ENCODE data around the gene MAPK8.

The MAPK8 gene

GRCh38 chr10:48423884-48424283, 117.4 kb downstream of the MAPK8 start:
- no peak for DNase-seq

GRCh38 chr10:48428896-48429295, 122.4 kb downstream of the MAPK8 start:
- DNase-seq = no peak

DNA sequence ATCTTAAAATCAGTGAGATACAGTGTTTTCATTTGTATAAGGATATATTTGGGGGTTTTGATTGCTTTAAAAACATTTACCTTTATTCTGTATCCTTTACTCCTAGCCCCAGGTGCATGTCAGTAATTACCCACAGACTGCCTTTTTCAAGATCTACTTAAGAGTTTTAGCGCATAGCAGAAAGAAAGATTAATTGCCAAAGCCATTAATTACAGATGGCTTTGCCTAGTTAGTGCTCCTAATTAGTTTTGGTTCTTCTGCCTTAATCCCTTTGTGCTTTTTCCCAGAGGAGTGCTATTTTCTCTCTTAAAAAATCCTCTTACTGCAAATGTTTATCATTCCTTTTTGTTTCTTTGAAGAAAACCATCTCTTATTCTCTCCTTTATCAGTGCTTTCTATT, 122.8 kb downstream of the MAPK8 start:
- no peak for DNase-seq

DNA sequence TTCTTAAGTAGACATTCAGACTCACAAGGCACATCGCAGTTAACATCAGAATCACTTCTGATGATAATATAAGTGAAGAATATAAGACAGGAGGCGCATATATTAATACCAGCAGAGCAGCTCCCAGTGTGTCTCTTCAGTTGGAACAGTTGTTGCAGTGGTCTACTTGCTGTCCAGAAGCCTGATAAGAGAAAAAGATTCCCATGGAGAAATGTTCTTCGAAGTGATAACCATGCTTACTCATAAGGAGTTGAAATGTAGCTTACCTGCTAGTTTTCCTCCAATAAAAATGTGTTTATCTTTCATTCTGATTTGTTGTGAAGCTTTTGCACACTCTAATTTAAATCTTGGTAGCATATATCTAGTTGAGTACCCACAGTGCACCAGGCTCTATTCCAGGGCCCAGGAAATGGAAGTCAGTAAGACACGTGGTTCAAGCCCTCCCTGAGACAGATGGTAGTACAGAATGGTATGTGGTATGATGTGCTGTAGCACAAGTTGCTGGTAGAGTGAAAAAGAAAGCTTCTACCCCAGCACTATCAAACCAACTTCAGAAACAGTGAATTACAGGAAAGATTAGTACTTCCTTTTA, 124.0 kb downstream of the MAPK8 start:
- DNase-seq = no peak

DNA sequence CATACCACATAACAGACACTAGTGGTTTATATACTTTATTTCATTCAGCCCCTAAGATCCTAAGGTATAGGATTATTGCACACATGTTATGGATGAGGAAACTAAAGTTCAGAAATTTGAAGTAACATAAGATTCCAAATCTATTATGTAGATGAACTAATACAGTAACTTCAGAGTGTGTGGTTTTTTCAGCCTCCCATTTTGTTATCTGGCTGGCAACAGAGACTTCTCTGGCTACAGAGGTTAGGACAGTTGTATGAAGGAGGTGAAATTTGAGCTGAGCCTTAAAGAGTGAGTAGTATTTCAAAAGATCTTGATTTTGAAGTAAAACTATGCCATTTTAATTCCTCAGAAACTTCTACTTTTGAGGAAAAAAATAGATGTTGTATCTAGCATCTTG, 125.4 kb downstream of the MAPK8 start:
- no peak for DNase-seq

GRCh38 chr10:48437546-48437945, 131.1 kb downstream of the MAPK8 start:
- DNase-seq = no peak

- no peak for DNase-seq
Measured at GRCh38 chr10:48439031-48439430, 132.6 kb downstream of the MAPK8 start.

- DNase-seq = no peak
Measured at GRCh38 chr10:48439581-48440041, 133.1 kb downstream of the MAPK8 start.

GRCh38 chr10:48440771-48441170, 134.3 kb downstream of the MAPK8 start:
- DNase-seq = no peak

DNA sequence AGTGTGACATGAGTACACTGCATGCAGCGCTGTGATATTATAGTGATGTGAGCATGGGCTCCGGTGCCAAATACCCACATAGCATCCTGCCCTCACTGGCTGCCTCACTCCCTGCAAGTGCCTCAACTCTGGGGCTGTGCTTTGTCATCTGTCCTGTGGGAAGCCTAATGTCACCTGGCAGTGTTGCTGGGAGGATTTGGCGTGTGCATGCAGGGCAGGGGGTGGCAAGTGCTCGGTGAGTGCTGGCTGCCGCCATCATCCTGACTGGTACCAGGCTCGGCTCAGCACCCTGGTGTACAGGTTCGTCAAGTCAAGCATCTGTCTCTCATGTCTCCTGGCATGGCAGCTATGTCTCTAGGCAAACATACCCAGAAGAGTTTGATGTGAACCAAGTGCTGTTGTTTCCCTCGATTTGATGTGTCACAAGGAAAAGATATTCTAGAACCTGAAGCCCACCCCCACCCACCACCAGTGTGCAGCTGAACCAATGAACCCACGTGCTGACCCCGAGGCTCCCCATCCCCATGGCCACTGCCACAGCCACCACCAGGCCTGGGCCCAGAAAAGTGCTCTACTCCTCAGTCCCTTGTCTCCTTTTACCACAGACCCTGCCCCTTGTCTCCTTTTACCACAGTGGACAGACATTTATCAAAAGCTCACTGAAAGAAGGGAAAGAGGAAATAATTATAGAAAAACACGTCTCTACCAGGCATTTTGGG, 135.8 kb downstream of the MAPK8 start:
- no peak for DNase-seq

DNA sequence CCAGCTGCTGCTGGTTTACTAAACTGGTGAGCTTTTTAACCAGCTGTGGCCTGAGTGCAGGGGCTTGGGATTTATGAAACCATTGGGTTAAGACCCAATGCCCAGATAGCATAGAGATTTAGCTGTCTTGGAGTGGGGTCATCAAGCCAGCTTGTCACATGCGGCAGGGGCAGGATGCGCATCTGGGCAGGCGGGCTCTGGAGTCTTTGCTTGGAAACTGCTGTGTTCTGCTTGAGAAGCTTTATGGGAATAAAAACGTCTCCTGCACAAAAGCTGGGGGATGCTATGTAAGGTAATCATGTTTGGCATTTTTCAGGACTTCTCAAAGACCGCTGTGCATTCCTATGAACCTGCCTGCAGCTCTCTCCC, 136.3 kb downstream of the MAPK8 start:
- DNase-seq = no peak

DNA sequence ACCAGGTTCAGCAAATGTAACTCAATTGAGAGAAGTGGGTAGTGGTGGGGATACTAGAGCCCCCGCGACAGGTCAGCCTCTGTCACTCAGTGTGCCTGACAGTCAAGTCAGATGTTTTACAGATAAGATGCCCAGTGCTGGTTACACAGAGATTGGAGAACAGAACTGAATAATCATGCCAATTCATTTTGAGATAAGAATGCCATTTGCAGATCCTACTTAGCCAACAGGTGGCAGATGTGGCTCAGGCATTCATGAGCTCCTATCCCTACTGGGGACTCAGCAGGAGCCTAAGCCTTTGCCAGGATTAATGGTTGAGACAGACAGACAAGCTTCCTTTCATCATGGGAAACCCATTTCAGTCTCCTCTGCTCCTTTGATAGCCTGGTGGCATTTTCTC, 137.8 kb downstream of the MAPK8 start:
- no peak for DNase-seq

DNA sequence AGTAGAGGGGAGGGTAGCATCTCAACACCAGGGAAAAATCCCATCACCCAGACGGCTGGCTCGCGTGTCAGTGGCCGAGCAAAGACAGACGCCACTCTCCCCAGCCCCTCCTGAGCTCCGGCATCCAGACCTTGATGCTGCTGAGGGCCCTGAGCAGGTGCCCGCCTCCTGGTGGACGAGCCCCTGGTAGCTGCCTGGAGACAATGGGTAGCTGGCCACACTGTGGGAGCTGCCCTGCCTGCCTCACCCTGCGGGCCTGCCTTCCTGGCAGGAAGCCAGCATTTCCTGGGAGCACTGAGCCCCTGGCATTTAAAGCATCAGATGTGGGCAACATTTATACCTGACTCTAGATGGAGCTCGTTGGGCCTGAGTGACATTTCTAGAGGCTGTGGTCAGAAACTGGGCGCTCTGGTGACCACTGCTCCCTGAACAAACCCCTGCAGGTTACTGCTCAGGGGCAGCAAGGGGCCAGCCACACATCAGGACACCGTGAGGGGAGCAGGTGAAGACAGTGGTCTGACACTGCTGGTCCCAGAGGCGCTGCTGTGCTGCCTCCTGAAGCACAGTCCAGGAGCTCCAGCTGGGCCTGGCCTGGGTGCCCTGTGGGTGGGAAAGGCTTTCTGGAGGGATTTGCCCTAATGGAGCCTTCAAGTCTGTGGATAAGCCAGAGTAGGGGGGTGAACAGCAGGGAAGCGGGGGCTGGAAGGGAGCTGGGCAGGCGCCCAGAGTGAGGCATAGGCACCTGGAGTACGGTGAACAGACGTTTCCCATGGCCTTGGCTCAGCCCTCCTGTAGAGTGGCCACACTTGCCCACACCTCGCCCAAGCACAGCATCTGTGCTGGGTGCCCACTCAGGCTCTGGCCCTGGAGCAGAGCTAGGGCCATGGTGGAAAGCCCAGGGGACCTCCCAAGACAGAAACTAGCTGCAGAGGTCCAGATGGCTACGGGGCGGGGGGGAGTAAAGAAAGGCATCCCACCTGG, 138.7 kb downstream of the MAPK8 start:
- DNase-seq = no peak

GRCh38 chr10:48445932-48446331, 139.5 kb downstream of the MAPK8 start:
- DNase-seq = no peak

DNA sequence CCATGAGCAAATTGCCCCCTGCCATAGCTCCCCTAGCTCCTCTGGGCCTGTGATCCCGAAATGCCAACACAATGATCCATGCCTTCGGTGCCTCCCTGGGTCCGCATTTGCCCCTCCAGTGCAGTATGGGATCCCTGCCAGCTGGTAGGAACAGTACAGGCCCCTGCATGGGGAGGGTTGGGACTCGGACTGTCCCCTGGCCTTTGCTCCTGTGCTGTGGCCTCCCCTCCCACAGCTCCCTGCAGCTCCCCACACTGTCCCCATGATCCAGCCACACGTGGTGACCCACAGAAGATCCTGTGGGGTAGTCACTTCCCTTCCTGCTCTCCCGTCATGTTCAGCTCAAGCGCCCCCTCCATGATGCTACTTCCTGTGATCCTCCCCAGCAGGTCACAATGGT, 140.3 kb downstream of the MAPK8 start:
- no peak for DNase-seq

- no peak for DNase-seq
Measured at GRCh38 chr10:48447356-48448215, 141.1 kb downstream of the MAPK8 start.

DNA sequence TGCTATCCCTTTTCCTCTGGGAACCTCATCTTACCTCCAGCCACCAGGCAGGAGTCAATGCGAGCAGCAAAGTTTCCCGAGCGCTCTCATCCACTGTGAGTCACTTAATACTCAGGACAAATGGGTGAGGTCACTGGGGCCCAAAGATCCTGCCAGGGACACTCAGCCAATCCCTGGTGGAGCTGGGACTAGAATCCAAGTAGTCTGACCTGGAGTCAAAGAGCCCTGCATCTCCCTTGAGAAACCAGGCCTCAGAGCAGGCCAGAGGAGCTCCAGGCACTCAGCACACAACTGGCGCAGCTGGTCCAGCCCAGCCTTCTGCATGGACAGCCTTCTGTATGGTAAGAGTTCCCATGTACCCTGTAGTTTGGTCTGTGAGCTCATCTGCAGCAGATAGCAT, 142.3 kb downstream of the MAPK8 start:
- no peak for DNase-seq

GRCh38 chr10:48449501-48450232, 143.2 kb downstream of the MAPK8 start:
- no peak for DNase-seq

- no peak for DNase-seq
Measured at GRCh38 chr10:48450233-48450740, 143.8 kb downstream of the MAPK8 start.

- no peak for DNase-seq
Measured at GRCh38 chr10:48450741-48451466, 144.4 kb downstream of the MAPK8 start.

Data from stimulated activated CD4-positive, alpha-beta T cell treated with anti-CD3 and anti-CD28 coated beads, Interleukin-4, amount 100 ng/mL, for 1 hour (primary cell).